HG03457 (cell line): ENCODE data around the gene DHX15.

Experiments used
- ATAC-seq: cut with Tn5 transposase; IDR thresholded peaks from one replicate; pipeline ENCODE4 v1.9.1; 2021; ENCODE audit warnings: moderate number of reproducible peaks; ENCODE audit not compliant: unreplicated experiment

The DHX15 gene

DNA sequence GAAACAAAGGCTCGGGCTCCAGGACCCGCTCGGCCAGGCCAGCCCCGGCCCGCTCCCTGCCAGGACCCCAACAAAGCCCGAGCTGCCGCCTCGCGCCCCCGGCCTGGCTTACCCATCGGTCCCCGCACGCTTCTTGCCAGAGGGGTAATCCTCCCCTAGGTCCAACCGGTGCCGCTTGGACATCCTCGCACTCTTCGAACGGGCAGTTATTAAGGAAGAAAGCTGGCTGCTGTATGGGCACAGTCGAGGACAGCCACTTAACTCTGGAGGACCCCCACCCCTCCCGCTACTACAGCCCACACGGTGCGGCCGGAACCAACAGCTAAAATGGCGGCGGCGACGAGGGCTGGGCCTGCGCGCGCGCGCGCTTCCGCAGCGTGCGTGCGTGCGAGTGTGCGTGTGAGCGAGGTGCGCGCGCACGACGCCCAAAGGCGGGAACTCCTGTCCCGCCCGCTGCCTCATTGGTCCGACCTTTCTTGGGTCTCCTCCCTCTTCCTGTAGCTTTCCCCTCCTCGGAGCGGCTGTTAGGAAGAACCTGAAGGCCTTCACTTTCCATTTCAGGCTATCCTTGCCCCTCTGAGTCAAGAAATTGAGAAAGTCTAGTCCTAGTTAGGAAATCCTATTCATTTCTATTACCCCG is at the start of gene DHX15:
Gene DHX15, minus strand, starts transcription at position 344 of the 640 bp plus-strand sequence. Its CDS starts 161 bp downstream, at position 183.
- ATAC-seq, result peak; percentile 78

DNA sequence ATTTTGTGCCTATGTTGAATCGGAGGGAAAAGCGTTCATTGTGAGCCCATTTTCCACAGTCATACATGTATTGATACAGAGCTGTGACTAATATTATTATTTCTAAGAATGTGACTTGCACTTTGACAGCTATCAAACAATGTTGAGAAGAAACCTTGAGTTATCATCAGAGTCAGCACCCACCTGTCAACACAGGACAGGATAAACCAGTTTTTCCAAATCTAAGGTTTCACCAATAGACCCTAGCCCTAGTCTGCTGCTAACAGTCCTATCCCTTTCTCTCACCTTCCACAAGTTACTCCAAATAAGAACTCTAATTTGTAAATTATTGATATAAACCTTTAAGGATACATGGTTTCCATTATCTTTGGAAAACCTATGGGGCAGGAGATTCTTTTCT is 47.7 kb upstream of the DHX15 start:
- no peak for ATAC-seq

DNA sequence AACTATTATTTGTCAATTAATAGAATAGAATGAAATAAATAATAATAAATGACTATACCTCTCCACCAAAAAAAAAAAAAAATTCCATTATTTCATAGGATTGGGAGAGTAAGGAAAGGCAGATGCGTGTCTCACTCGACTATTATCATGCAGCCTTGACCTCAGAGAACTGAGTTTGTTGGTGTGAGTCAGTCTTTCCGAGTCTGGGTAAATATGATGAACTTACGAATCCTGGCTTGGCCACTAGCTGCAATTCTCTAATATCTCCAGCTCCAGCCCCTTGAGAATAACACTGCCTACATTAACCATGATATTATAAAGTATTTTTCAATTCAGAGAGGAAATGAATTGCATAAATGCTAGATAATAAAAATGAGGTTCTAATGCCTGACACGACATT is 46.6 kb upstream of the DHX15 start:
- ATAC-seq, result no peak

DNA sequence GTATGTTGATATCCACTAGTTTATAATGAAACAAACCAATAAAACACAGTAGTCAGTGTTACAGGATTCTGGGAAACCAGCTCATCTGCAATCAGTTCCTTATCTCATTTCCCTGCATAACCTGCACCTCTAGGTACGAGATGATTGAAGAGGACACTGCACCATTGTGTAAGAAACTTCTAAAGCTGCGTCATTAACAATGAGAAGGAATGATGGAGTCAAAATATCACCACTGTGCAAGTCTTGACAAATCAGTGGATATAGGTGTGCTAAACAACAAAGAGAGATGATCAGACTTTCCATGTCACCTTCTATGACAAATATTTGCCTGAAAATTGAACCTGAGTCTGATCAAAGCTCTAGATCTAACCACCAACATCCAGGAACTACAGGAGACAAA is 40.7 kb upstream of the DHX15 start:
- ATAC-seq, result no peak

DNA sequence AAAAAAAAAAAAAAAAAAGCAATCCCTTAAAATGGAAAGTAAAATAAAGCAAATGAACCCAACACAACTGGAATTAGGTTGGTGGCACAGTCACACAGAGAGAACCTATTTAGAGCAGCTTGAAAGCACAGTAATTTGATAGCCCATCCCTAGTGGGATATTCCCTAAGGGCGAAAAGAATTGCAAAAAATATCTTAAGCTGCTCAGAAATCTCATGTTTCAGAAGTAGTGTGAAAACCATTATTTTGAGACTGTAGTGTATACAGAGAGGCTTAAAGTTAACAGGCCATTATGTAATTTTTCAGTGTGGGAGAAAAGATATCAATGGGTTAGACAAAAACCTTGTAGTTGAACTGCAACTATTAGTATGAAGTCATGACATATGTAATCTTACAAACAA is 40.0 kb upstream of the DHX15 start:
- no peak for ATAC-seq

DNA sequence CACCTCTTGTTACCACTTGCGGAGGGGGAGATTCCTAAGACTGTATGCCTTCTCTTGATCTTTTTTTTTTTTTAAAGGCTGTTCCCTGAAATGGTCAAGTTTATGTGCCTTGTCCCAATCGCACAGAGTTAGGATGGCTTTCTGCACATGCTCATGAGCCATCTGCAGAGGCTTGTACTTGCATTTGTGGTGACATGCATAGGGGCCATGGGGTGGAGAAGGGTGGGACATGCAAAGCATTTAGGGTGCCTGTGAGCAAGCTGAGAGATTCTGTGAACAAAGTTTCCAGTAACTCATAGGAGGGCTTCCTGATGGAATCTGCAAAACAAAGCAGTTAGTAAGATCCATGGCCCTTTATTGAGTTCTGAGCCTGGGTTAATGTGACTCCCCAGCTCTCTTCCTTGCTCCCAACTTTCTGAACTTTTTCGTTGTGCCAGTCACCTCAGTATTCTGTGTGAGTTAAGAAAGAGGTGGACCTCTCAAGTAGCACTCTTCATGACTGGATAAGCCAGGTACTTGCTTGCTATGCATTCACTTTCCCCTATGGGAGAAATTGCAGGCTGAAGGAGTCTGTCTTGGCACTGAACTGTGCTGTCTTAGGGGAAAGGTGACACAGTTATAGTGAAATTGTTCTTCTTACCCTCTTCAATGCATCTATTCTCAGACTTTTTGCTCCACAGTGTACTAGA is 37.9 kb upstream of the DHX15 start:
- no peak for ATAC-seq

DNA sequence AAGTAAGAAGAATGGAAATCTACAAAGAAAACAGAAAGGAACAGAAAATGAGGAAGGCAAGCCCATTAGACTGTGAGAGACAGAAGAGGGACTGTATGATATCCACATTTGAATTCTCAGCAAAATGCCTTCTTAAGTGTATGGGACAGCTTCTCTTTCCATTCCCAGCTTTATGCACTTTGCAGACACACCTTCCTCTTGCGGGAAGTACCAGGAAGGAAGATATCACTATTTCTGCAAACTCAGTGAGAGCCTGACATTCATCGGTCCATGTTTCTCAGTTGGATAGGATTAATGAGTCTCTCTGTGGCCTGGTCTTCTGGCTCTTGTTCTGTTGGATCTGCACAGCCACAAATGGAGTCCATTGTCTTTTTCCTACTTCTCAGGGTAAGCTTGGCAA is 31.6 kb upstream of the DHX15 start:
- no peak for ATAC-seq

DNA sequence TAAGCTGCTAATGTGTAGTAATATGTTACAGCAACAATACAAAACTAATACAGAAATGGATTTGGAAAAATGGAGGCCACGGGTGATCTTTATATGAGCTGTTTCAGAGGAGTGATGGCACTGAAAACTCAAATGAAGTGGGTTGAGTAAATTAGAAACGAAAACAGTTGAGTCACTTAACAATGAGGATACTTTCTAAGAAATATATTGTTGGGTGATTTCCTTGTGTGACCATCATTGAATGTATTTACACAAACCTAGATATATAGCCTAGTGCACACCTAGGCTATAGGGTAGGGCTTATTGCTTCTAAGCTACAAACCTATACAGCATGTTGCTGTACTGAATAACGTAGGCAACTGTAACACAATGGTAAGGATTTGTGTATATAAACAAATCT is 30.5 kb upstream of the DHX15 start:
- no peak for ATAC-seq

DNA sequence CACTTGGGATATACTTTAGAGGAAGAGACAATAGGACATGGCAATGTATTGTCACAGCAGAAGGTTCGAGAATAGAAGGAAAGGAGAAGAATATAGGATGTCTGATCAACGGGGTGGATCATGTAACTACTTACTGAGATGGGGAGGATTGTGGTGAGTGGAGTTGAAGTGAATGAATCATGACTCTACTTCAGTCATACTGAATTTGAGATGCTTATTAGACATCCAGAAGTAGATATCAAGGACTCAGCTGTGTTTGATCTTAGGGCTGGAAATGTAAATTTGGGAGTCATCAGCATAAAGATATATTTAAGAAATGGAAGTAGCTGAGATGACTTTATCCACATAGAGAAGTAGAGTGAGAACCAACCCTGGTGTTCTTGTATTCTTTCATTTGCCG is 29.1 kb upstream of the DHX15 start:
- ATAC-seq, result no peak

DNA sequence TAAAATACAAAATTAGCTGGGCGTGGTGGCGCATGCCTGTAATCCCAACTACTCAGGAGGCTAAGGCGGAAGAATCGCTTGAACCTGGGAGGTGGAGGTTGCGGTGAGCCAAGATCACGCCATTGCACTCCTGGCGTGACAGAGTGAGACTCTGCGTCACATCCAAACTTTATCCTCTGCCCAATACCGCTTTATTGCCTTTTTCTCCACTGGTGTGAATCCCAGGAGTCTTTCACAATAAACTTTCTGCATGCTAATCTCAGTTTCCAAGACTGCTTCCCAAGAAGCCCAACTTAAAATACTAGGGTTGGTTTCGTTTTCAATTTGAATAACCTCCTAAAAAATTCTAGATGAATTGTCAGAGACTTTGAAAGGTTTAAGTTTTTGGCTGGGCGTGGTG is 27.2 kb upstream of the DHX15 start:
- ATAC-seq, result no peak

DNA sequence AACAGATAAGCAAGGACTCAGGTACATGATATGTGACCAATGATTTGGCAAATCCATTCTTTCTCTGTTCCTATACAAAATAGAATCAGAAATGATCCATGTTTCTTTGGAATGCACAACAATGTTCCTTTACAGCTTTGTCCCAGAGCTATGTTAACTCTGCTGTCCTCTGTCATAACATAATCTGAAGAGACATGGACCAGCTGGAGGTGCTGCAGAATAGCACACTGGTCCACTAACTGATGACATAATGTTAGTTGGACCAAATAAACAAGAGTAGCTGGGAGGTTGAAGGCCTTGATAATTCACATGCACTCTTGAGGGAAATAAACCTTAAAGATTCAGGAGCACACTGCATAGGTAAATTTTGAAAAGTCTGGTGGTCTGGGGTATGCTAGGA is 23.0 kb upstream of the DHX15 start:
- ATAC-seq, result no peak

DNA sequence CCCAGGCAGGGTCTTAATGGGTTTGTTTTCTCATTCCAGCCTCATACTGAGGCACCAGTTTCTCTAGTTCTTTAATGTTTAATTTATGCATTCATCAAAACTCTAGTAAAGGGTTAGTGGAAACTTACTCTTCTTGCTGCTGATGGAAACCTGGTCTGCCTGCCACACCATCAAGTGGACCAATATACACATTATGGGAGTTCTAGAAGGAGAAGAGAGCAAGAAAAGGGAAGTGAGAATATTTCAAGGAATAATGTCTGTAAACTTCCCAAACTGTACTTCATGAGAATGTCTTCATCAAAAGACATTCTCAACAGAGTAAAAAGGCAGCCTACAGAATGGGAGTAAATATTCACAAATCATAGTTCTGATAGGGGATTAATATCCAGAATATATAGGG is 20.9 kb upstream of the DHX15 start:
- no peak for ATAC-seq

DNA sequence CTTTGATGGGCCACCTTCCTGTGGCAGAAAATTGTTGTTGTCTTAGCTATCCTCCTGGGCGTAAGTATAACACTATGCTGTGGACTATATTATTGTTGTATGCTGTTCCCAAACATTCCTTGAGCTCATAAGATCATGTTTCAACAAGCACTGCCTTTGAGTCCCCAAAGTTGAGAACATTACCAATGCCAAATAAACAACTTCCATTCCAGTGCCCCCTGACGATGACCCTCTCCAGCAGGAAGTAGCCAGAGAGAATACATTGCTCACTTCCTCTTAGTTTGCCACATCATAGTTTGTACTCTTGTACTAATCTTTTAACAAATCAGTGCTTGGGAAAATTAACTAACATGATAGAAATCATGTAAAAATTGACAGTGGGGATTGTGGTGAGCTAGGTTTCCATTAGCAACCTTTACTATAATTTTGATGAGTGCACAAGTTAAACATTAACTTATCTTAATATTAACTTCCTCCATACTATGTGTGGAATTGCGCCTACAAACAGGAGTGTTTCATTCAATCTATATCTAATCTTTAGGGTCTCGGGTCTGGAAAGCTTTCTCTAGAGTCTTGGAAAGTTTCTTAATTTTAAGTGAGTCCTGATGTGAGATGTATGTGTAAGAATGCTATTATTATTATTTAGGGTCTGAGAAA is 20.3 kb upstream of the DHX15 start:
- no peak for ATAC-seq

DNA sequence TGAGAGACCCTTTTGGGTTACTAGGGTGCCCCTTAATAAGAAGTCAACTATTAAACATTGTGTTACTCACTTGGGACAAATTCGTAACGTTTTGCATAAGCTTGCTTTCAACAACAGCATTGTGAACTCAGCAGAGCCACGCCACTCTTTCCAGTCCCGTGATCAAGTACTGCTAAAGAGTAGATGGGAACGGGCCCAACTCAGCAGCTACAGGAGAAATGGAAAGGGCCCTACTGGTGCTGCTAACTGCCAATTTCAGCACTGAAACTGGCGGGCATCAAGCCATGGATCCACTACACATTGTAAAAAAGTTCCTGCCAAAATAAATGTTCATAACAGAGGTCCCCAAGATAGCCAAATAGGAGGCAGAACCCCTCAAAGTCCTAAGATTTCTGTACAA is 19.0 kb upstream of the DHX15 start:
- ATAC-seq, result no peak

DNA sequence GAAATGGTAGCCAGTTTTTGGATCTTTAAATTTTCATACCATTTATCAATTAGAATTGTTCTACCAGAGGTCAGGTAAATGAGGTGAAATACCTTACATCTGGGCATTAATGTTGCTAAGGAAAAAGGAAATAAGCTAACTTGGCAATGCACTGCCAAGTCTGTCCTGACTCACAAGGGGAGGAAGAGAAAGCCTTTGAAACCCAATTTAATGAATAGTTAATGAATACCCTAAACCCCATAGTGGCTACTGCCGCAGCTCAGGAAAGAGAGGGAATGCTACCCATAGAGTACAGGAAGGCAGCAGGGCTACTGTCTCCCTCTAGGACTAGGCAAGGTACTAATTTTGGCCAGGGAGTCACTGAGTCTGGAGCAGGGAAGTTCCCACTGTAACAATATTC is 16.8 kb upstream of the DHX15 start:
- no peak for ATAC-seq

DNA sequence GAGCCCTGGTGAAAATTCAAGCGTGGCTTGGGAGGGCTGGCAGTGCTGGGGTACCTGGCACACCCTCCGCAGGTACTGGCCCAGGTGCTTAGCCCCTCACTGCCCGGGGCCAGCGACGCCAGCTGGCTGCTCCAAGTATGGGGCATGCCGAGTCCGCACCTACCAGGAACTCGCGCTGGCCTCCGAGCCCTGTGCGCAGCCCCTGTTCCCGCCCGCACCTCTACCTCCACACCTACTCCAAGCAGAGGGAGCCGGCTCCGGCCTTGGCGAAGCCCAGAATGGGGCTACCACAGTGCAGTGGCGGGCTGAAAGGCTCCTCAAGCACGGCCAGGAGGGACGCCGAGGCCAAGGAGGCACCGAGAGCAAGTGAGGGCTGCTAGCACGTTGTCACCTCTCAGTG is 14.9 kb upstream of the DHX15 start:
- no peak for ATAC-seq

DNA sequence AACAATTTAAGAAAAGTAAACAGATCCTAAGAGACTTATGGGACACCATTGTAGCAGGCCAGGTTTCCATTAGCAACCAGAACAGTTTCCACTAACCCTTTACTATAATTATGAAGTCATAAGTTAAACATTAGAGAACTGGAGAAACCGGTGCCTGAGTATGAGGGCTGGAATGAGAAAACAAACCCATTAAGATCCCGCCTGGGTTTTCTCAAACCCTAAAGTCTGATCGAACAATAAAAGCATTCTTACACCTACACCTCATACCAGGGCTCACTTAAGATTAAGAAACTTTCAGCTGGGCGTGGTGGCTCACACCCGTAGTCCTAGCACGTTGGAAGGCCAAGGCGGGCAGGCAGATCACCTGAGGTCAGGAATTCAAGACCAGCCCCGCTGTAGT is 13.7 kb upstream of the DHX15 start:
- ATAC-seq, result no peak

DNA sequence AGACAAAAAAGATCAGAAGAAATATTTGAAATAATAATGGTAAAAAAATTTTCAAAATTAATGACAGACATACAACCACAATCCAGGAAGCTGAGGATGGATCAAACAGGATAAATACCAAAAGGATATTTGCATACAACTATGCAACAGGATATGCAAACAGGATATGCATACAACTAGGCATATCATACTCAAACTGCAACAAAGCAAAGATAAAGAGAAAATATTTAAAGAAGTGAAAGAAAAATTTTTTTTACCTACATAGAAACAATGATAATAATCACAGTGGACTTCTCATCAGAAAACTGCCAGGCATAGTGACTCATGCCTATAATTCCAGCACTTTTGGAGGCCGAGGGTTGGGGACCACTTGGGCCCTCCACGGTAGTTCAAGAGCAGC is 11.3 kb upstream of the DHX15 start:
- no peak for ATAC-seq

DNA sequence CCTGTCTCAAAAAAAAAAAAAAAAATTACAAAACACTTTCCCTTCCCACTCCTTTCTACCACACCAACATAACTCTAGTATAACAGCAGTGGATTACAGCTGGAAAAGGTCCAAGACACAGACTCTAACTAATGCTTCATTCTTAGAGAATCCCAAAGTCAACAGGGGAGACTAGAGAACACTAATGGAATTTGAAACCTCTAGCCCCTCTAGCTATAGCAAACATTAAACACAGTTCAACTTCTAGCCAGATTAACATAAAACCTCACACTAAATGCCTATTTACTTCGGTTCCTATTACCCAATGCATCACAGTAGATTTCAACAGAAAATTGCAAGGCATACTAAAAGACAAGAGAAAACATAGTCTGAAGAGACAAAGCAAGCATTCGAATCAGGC is 10.5 kb upstream of the DHX15 start:
- ATAC-seq, result no peak

DNA sequence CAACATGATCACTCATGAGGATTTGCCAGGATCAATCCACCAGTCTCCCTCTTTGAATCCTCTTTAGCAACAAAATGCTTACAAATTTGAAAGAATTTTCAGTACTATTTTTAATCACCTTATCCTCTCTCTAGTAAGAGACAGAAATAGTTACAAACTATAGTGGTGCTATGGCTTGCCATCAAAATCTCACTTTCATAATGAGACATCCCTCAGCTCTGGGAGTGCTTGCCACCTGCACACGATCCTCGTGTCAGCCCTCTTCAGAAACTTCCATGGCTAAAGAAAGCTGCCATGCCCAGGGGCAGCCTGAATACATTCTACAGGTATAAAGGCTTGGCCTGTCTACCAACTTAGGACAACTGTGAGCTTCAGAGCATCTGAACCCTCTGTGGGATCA is 5.1 kb upstream of the DHX15 start:
- ATAC-seq, result no peak

DNA sequence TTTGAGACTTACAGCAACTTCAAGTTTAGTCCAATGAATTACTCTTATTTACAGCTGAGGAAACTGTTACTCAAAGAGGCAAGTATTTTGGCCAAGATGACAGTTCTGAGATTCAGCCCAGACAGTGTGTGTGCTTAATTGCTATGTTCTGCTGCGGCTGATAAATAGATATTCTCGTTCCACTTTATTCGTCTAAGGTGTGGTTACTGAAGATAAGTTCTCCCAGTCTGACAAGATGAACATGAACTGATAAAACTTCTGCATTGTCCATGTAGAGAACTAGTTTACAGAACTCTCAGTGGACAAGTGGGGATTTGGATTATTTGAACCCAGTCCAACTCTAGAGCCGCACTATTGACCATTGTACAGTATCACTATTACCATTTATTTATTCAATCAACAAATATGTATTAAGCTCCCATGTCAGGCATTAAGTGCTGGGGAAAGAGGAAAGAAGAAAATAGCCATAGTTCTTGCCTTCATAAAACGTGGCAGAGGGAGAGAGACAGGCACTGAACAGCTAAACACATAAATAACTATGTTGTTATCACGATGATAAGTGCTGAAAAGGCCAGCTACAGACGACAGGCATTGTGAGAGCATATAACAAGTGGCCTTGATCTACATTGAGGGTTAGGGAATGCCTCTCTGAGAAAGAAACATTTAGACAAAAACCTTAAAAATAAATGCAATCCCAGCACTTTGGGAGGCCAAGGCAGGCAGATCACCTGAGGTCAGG is 4.0 kb upstream of the DHX15 start:
- ATAC-seq, result no peak
